HL-60/S4 treated with retinoic acid at 250 ng/mL for 4 days and 3 days (cell line): ENCODE results near the gene OR10K1.
"Not testable (repeated sequence)": the region's sequence is repeated elsewhere in the genome, so short reads cannot be mapped to it uniquely, and the experiment has no call there.

Experiments
- in situ Hi-C: fragments of 300-500 bp; cut with MboI; formaldehyde crosslinking; loops from 2 replicates; pipeline ENCODE4 v1.7.0; 2022; ENCODE audit warnings: low sequenced_read_pairs

OR10K1 gene, protein sequence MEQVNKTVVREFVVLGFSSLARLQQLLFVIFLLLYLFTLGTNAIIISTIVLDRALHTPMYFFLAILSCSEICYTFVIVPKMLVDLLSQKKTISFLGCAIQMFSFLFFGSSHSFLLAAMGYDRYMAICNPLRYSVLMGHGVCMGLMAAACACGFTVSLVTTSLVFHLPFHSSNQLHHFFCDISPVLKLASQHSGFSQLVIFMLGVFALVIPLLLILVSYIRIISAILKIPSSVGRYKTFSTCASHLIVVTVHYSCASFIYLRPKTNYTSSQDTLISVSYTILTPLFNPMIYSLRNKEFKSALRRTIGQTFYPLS

DNA sequence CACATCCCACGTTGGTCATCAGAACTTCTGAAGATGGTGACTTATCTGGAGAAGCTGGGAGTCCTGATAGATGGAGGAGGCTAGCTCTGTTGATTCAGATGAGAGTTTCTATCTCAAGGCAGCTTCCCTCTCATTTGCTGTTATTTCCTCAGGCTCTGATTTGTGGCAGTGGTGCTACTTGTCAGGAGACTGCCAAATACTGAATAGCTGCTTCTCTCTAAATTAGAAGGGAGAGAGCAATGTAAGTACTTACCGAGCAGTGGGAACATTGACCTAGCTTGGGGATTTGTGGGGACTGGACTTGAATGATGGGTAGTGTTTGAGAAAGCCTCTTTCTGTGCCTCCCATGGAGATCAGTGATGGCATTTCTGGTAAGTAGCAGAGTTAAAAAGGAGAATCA is at the start of gene OR10K1:
Gene OR10K1 (plus strand): TSS at position 301 of the 400 bp plus-strand sequence. CDS start 3,728 bp downstream, outside the sequence.
- in situ Hi-C loops, result no loop called here

DNA sequence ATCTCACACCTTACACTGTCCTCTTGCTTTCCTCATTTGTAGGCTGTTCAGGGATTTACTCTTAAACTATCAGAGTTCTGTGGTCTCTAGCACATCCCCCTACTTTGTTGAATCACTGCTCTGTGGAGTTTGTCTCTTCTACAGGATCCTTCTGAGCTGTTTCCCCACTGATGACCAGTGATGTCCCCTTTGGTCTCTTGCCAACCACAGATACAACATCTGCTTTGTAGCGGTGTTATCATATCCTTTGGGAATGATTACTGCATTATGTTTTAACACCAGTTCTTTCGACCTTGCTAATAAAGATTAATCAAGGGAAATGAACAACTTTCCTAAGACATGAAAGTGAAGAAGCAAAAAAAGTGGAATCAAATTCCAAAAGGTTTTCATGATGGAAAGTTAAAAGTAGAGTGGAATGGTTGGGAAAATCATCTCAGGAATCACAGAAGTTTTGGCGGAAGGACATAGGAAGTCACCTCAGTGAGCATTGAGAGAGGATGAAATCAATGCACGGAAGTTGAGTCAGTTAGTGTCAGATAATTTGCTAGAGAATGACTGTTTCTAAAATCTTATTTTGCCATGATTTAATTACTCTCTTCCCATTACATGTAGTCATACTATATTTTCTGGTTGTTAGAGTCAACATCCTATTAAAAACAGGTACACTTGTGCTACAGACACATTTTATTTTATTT is 46.8 kb upstream of the OR10K1 start:
- in situ Hi-C loops, result no loop called here

DNA sequence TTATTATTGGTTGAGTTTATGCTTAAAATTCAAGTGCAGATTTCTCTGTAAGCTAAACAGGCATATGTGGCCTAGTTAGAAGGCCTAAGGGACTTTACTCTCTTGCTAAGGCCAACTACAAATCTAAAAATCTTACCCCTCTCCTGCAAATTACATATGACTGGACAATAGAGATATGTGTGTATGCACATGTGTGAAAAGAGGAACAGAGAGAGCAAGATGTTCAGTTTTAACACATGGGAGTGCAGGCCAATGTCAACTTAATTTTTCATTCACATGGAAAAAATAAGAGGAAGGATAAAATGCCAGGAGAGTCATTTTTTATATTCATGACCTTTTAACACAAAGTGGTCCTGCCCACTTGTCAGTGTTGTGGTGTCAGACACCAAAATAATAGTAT is 44.0 kb upstream of the OR10K1 start:
- in situ Hi-C loops, result no loop called here

DNA sequence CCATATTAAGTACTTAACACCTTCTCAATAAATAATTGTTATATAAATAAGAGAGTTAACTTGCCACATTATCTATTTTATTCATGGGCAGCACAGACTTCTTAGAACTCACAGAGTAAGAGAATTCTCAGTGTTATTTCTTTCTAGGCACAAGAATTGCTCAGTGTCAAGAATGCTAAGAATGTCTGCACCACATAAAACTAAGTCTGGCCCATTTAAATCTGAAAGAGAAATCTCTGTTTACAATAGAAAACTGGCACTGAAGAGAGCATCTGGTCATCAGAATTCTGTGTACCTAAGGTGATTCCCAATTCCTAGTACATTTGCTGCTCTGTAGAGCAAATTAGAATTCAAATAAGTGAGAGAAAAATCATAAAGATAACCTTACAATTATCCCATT is 39.4 kb upstream of the OR10K1 start:
- in situ Hi-C loops, result no loop called here

DNA sequence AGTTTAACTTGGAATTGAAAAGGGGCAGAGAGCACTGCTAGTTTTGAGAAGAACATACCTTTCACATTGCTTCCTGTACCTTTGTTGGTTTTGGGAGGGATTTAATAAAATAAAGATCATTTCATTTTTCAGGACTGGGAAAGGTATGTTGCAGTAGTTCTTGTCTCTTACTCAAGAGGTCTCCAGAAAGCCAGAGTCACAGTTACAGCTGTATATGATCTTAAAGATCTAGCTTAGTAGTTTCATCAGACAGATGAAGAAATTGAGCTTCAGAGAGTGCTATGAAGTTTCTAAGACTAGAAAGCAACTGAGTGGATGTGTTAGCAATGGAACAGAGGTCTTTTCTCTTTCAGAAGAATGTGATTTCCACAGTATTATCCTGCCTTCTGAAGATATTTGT is 36.6 kb upstream of the OR10K1 start:
- in situ Hi-C loops, result no loop called here

DNA sequence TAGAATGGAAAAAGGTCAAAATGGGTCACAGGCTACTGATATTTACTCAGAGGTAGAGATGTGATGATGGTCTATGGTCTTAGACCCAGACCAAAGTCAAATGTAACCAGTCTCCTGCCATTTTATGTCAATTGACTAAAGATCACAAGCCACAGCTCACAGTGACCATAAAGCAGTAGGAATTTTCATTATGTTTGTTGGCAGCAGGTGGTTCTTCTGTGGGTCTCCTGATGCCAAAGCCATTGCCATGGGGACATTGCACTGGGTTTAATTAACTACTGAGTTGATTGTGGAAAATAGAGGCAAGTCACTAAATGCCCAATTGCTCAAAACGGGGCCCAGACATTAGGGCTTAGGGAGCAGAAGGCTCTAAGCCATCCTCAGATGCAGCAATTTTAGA is 35.5 kb upstream of the OR10K1 start, which contains the start of gene OR10K2:
Gene OR10K2 (minus strand): TSS at position 101 of the 400 bp plus-strand sequence. CDS start 5,371 bp downstream, outside the sequence.
- in situ Hi-C loops, result no loop called here

DNA sequence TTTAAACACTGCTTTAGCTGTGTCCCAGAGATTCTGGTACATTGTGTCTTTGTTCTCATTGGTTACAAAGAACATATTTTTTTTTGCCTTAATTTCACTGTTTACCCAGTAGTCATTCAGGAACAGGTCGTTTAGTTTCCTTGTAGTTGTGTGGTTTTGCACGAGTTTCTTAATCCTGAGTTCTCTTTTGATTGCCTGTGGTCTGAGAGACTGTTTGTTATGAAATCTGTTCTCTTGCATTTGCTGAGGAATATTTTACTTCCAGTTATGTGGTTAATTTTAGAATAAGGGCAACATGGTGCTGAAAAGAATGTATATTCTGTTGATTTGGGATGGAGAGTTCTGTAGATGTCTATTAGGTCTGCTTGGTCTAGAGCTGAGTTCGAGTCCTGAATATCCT is 31.5 kb upstream of the OR10K1 start:
- in situ Hi-C loops, result not testable (repeated sequence)

DNA sequence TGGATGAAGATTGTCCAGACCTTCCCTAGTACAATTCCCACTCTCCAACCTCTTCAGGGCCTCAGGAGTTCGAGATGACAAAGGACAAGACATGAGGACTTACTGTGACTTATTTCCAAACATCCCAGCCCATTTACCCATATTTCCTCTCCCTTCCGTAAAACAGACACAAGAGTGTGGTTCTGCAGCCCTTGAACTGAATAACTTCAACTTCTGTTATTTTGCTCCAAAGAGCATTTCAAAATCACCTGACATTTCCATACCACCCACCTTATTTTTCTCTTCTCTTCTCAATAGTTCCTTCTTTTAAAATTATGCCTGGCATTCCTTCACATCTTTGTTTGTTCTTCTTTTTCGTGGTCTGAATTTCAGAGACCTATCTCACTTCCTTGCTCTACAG is 26.9 kb upstream of the OR10K1 start:
- in situ Hi-C loops, result no loop called here

DNA sequence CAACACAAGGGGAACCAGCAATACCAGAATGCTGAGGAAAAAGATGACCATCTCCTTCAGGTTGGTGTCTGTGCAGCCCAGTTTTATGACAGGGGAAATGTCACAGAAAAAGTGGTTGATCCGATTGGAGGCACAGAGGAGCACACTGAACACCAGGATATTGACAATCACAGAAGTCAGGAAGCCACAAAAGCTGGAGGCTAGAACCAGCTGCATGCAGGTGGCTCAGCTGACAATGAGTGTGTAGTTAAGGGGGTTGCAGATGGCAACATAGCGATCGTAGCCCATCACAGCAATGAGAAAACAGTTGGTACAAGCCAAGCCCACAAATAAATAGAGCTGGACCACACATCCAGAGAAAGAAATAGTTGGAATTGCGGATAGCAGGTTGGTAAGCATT is 16.3 kb upstream of the OR10K1 start:
- in situ Hi-C loops, result no loop called here

DNA sequence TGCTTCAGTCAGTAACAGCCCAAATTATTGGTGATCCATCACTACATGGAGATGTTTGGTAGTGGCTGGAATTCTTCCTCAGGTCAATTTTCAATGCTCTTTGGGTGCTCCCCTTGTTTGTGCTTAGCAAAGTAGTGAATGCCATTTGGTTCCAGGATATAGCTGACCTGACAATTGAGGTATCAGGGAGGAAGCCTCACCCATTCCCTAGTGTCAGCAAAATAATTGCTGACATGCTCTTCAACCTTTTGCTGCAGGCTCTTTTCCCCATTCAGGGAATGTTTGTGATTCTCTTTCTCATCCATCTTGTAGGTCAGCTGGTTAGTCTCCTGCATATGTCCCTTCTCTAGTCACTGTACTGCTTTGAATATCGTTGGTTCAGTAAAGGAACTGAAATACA is 7.1 kb upstream of the OR10K1 start:
- in situ Hi-C loops, result no loop called here

DNA sequence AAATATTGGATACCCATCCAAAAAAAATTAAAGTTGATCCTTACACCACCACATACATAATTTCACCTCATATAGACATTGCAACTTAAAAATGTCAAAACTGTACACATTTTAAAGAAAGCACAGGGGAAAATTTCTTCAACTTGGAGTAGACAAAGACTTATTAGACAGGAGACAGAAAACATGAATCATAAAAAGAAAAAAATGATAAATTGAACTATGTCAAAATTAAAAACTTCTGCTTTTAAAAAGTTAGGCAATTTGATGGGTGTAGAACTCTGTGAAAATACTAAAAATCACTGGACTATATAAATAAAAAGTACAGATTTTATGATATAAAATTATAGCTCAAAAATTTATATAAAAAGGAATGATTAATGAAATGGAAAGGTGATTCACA is 4.4 kb upstream of the OR10K1 start:
- in situ Hi-C loops, result no loop called here

DNA sequence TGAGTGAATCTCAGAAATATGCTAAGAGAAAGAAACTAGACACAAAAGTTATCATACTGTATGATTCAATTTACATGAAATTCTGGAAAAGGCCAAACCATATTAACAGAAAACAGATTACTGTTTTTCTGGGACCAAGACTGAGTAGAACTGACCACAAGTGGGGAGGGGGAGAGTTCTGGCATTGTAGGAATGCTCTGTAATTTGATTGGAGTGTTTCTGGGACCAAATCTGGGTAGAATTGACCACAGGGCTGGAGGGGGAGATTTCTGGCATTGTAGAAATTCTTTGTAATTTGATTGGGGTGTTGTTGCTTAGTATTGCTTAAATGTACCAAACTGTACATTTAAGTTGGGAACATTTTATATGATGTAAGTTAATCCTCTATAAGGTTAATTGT is 3.4 kb upstream of the OR10K1 start:
- in situ Hi-C loops, result no loop called here

DNA sequence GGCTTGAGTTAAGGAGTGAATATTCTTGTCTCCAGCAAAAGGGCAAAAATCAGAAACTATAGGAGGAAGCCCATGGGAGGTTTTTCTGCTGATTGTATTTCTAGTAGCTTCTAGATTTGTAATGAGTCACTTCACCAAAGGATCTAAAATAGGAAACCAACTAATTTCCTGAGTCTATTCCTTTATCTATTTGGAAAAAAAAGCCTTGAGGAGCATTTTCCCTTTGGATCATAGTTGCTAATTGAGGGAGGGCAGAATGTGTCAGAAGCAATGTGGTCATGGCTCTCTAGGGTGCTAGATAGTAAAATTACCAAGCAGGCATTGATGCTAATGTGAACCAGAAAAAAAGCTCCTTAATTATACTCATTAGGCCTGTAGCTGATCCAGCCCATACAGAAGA is 10.3 kb downstream of the OR10K1 start, which contains the start of gene OR10R2:
Gene OR10R2 (plus strand): TSS at position 301 of the 400 bp plus-strand sequence. CDS start 106 bp downstream, outside the sequence.
- in situ Hi-C loops, result no loop called here

DNA sequence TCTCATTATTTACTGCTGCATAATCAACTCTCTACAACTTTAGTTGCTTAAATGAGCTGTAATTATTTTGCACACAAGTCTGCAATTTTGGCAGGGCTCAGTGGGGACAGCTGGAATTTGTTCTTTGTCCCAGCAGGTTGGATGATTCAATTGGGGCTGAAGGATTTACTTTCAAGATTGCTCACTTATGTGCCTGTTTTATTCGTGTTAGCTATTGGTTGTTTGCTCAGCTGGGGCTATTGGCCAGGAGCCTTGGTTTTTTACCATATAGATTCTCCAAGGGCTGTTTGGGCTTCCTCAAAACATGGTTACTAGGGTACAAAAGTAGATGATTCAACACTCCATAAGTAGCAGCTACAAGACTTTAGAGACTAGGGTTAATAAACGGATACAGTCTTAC is 23.8 kb downstream of the OR10K1 start:
- in situ Hi-C loops, result loop anchor here (25.0 kb wide), 1 partner anchor 273 kb away; no protein-coding TSS in a partner anchor

DNA sequence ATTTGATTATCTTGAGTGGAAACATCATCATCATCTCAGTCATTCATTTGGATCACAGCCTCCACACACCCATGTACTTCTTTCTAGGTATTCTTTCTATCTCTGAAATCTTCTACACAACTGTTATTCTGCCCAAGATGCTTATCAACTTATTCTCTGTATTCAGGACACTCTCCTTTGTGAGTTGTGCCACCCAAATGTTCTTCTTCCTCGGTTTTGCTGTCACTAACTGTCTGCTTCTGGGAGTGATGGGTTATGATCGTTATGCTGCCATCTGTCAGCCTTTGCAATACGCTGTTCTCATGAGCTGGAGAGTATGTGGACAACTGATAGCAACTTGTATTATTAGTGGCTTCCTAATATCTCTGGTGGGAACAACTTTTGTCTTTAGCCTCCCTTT is 29.7 kb downstream of the OR10K1 start:
- in situ Hi-C loops, result loop anchor here (25.0 kb wide), 1 partner anchor 279 kb away; no protein-coding TSS in a partner anchor

DNA sequence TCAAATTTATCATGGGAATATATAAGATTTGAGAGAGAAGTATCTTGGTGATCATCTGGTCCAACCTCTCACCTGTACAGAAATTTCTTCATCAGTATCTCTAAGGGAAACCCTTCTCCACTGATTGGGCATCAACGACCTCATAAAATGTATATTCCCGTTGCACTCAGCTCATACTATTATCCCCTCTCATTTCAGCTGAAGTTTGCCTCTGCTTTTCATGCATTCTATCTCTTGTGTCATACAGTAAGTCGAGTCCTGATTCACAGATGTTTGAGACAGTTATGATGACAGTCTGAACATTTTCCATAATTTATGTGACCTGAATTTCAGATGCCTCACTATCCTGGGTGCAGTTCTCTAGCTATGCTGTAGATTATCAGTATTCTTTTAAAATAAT is 31.4 kb downstream of the OR10K1 start:
- in situ Hi-C loops, result loop anchor here (25.0 kb wide), 1 partner anchor 281 kb away; no protein-coding TSS in a partner anchor

DNA sequence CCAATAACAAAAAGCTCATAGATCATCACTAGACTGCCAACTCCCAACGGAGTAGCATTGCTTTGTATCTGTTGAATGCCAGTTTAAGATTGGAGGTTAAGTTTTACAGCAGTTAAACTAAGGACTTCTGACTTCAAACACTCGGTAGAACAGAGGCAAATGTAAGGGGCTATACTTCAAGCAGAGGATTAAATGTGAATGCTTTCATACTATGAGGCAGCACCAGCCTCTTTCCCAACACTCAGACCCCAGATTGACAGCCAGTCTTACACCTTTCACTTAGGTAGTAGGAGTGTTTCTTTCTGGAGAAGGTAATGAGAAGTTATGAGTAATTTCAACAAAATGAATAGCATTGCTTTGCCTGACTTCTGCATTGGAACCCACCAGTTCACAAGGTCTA is 33.2 kb downstream of the OR10K1 start:
- in situ Hi-C loops, result loop anchor here (25.0 kb wide), 1 partner anchor 282 kb away; no protein-coding TSS in a partner anchor

DNA sequence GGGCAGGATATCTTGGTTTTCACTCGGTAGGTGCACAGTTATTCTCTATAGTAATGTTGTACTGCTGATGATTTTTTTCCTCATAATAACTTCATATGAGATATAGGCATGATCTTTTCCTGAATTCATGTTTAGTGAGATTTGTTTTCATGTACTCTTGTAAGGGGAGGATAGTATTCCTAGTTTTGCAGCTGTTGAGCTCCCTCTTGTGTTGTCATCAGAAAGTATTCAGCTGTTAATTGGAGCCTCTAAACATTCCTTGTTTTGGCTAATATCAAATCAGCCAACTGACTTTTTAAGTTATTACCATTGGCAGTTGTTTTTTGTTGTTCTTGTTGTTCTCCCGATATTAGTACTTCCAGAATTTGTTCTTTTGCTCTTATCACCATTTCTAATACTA is 34.7 kb downstream of the OR10K1 start:
- in situ Hi-C loops, result loop anchor here (25.0 kb wide), 1 partner anchor 284 kb away; no protein-coding TSS in a partner anchor

DNA sequence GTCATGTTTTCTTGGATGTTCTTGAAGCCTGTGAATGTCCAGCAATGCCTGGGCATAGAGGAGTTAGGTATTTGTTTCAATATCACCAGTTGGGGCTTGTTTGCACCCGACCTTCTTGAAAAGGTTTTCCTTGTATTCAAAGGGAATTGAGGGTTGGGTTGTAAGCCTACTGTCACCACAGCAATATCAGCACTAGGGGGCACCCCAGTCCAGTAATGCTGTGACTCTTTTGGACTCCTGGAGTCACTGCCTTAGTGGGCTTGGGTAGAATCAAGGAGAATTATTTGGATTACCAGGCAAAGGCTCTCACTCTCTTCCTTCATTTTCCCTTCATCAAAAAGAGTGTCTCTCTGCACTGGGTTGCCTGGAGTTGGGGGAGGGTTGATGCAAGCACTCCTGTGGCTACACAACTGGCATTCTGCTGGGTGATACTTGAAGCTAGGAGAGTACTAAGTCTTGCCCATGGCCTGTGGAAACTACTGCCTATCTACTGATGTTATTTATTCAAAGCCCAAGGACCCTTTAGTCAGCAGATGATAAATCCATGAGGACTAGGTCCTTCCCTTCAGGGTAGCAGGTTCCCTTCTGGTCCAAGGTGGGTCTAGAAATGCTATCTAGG is 44.8 kb downstream of the OR10K1 start:
- in situ Hi-C loops, result loop anchor here (10.0 to 25.0 kb wide), 2 partner anchors 488 to 556 kb away; no protein-coding TSS in a partner anchor

DNA sequence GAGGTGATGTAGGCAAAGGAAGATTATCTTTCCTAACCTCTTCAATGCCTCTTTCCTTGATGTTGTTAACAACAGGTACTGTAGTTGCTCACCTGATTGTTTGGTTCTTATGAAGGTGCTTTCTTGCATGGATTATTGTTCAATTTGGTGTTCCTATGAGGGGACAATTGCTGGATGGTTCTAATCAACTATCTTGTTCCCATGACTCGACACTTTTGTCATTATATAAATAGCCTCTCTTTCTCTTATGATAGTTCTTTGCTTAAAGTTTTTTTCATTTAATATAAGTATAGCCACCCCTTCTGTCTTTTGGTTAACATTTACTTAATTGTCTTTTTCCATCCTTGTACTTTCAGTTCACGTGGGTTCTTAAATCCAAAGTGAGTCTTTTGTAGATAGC is 45.9 kb downstream of the OR10K1 start:
- in situ Hi-C loops, result loop anchor here (10.0 to 25.0 kb wide), 2 partner anchors 487 to 555 kb away; no protein-coding TSS in a partner anchor

DNA sequence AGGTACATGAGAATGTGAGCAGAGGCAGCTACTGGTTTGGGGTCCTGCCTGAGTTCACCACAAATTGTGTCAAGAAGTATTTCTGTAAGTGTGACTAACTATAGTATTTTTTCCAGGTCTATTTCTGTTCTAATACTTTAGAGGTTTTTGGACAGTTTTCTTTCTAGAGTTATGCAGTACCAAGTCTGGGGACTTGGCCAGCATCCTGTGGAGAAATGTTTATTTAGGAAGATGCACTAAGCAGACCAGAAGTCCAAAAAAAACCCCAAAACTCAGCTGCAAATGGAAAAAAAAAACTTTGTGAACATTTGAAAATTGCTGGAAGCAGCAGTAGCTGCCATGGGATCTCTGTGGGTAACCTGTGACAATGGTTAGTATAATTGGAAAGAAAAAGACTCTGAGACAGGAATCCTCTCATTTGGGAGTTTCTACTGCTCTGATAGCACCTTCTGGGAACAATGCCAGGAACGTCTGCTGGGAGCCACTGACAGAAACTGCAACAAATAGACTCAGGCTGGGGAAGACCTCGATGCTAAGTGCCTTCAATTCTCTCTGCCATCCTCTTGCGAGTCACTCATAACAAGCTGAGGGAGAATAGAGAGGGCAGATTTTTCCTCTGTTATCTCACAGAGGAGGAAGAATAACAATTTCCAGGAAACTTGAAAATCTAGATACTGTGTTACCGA is 48.0 kb downstream of the OR10K1 start:
- in situ Hi-C loops, result loop anchor here (10.0 to 25.0 kb wide), 2 partner anchors 485 to 553 kb away; no protein-coding TSS in a partner anchor
